Dermis blood vessel endothelial cell (primary cell): ENCODE measurements around the gene ISOC2. TPM values are rescaled to one million over a fixed set of nuclear protein-coding genes. Genes with fewer than 3 reads are reported as not detected.
"Not testable (repeated sequence)": the region's sequence is repeated elsewhere in the genome, so short reads cannot be mapped to it uniquely, and the experiment has no call there.

Experiments
- DNase-seq: peaks from one replicate; pipeline ENCODE4 v3.0.0; 2010
- total RNA-seq: library from RNA; depleted of rRNA; stranded (reverse); fragments of >200 nt; gene quantifications from 2 replicates; pipeline ENCODE4 v1.2.3, GENCODE V29; 2014

ISOC2 gene
- total RNA-seq, 1 donor from 2014 or later: 56.2 TPM

- DNase-seq: no peak
Measured at GRCh38 chr19:55457683-55458457, 3.6 kb downstream of the ISOC2 start.

DNA sequence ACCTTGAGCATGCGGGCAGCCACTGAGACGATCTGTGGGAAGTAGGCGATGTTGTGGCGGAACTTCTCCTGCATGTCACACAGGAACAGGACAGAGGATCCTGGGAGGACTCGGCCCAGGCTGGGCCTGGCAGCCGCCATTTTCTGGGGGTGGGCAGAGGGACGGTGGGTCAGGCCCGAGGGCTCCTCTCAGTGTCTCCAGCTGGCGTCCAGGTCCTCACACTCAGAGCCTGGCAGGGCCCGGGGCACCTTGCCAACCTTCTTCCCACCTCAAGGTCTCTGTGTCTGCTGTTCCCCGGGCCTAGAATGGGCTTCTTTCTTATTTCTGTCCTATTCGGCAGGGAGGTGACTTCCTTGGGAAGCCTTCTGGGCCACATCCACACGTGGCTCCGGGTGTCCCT, 5.1 kb downstream of the ISOC2 start:
- no peak for DNase-seq

- no peak for DNase-seq
Measured at GRCh38 chr19:55455576-55456235, 5.7 kb downstream of the ISOC2 start.

DNA sequence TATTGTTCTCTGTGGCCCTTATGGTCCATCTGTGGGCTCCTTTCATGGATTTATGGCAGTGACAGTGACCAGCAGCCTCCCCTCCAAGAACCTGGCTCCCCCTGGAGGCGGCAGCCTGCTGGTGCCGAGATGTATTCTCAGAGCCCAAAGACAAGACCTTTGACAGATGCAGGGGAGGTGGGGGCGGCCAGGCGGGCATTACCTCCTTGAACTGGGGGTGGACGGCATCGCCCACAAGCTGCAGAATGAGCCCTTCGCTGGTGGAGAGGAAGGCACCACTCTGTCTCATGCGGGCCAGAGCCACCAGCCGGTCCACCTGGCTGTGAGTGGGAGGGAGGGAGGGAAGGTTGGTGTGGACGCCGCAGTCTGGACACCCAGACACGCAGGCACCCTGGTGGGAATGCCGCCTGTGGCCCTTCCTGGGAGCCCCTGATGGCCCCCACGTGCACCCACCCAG, 6.6 kb downstream of the ISOC2 start:
- peak; percentile 70 for DNase-seq

- DNase-seq: no peak
Measured at GRCh38 chr19:55453511-55454260, 7.8 kb downstream of the ISOC2 start.

DNA sequence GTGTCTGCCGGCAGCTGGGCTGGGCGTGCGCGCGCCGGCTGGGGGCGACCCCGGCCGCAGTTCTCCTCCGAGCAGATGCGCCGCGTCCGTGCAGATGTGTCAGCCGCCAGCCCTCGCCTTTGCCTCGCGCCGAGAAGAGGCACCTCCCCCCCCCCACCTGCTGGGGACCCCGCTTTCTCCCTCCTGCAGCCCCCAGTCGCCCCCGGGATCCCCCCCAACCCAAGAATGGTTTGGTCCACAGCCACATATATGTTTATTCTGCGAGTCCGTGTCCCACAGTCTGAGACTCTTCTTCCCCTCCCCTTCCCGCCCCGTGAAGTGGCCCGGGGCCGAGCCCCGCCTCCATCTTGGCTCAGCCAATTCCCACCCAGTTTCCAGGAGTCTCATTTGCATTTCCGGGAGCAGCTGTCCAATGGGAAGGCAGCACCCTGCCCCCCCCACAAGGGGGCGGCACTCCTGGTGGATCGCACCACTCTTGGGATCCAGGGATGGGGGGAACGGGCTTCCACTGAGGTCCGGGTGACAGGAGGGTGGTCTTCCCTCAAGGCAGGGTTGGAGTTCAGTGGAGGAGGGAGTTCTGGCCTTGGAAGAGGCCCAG, 8.6 kb downstream of the ISOC2 start:
- DNase-seq: peak; percentile 62

- no peak for DNase-seq
Measured at GRCh38 chr19:55451965-55452748, 9.3 kb downstream of the ISOC2 start.

DNA sequence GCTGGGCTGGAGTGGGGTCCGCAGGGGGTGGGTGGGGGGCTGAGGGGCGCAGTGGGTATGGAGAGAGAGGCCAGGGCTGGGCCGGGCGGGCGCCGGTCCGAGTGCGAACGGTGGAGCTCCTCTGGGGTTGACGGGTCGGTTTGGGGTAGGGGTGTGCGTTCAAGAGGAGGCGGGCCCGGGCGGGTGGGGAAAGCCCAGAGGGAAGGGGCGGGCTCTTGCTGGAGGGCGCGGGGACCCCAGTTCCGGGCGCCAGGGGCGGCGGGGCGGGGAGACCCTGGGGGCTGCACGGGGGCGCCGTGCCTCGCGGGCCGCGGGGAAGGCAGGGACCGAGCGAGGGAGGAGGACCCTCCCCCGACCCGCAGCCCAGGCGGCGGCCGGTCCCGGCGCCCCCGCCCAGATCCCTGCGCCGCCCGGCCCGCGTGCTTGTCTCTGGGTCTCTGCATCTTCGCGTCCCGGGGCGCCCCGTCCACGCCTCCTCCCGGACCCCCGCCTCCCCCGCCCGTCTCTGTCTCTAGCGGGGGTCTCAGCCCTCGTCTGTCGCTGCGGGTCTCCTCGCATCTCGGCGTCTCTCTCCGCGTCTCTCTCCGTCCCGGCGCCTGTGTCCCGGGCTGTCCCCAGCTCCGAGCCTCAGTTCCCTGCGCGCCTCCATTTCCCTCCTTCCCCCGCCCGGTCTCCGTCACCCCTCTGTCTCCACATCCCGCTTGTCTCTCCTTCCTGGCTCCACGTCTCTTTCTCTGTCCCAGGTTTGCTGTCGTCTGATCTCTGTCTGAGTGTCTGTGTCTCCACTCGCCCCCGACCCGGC, 10.1 kb downstream of the ISOC2 start:
- no peak for DNase-seq

GRCh38 chr19:55449469-55449868, 12.0 kb downstream of the ISOC2 start:
- no peak for DNase-seq

DNA sequence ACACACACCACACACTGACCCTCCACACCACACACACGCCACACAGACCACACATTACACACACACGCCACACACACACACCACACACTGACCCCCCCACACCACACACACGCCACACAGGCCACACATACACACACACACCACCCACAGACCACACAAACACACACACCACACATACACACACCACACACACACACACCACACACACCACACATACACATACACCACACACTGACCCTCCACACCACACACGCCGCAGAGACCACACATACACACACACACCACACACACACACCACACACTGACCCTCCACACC, 13.3 kb downstream of the ISOC2 start:
- DNase-seq: not testable (repeated sequence)

DNA sequence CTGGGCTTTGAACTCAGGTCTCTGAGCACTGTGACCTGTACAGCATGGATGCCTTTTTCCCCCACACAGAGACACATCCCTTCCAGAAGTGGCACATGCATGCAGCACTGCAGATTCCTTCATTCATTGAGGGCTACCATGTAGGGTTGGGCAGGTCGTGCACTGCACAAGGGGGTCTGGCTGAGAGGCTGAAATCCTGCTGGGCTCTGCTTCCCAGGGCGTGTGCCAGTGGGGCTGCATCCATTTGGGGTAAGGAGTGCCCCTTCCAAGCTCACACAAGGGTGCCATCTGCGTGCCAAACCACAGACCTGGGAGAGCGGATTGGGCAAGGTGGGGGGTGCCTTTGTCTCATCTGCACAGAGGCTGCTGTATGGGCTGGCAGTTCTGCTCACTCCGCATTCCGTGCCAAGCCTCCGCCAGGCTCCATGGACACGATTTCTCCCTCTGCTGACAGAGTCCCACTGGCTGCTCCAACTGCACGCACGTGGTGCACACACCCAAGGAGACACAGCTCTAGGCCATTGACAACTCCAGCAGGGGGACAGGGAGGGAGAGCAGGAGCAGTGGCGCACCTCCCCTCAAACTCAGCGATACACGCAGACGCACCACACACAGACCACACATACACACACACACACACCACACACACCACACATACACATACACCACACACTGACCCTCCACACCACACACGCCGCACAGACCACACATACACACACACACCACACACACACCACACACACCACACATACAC, 13.8 kb downstream of the ISOC2 start:
- DNase-seq: peak; percentile 13

DNA sequence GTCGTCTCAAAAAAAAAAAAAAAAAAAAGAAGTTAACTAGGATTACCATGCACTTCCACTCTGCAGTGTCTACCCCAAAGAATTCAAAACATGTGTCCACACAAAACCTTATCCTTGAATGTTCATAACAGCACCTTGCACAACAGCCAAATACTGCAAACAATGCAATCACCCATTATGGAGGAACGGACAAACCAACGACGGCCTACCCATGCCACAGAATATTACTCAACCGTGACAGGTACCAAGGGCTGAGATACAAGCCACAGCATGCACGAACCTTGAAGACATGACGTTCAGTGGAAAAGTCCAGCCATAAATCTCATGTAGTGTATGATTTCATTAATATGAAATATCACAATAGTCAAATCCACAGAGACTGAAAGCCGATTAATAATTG, 15.4 kb downstream of the ISOC2 start:
- no peak for DNase-seq

DNA sequence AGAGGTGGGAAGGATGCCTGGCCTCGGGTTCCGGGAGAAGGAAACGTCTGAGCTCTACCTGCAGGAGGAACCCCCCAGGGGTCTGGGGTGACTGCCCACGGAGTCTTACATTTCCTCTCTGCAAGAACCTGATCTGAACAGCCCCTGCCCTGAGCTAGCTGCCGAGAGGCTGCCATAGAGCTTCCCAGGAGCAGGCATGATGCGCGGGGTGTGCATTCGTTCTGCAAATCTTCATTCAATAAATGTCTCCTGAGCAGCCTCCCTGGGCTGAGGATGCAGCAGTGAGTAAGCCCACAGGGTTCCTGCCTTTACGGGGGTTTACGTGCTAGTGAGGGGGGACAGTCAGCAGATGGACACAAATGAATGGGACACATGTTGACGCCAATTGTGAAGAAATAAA, 16.8 kb downstream of the ISOC2 start:
- no peak for DNase-seq

- DNase-seq: no peak
Measured at GRCh38 chr19:55443824-55444480, 17.5 kb downstream of the ISOC2 start.

DNA sequence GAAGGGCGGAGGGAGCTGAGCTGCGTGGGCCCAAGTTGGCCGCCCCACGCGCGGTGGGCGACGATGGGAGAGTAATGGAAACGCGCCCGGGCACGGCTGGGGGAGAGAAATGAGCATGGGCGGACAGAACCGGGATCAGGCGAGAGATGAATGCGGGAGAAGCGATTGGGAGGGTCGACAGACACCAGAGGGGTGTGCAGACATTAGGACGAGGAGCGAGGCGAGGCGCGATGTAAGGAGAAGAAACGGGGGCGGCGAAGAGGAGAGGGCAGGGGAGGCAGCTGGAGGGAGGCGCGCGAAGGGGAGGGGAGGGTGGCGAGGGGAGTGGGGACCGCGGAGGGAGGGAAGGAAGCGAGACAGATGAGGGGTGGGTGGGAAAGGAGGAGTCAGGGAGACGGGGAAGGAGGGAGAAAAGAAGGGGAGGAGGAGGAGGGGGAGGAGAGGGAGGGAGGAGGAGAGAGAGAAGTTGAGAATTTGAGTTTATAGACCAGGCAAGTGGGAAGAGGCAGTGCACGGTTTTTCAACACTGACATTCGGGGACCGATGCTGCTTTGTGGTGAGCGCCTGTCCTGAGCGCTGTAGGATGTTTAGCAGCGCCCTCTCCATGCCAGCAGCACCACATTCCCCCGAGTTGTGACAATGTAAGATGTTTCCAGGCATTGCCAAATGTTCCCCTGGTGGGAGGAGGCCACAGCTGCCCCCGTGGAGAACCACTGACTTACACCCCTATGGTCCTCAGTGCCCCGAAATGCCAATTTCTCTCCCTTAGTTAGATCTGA, 18.2 kb downstream of the ISOC2 start, which contains the start of gene SHISA7:
Gene SHISA7, minus strand, starts transcription at position 256 of the 779 bp plus-strand sequence. CDS start 437 bp downstream, outside the sequence.
- no peak for DNase-seq

DNA sequence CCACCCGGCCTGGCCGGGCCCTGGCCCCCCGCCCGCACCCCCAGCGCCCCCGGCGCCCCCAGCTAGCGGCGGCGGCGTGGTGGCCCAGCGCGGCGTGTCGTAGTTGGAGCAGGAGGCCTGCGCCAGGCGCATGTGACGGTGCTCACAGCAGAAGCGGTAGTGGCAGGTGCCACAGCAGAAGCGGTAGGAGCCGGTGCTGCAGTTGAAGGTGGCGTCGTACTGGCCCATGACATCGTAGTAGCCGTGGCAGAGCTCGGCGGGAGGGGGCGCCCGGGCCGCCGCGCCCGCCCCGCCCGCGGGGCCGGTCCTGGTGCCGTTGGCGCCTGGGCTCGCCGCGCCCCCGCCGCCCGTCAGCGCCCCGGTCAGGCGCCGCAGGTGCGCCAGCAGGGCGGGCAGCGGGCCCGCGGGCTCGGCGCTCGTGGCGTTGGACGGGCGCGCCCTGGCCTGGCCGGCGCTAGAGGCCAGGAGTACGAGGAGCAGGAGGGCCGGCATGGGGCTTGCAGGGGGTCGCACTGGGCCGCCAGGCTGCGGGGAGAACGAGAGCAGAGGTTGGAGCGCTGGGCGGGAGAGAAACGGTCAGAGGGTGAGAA, 19.0 kb downstream of the ISOC2 start:
- DNase-seq: no peak

GRCh38 chr19:55441692-55442321, 19.6 kb downstream of the ISOC2 start:
- DNase-seq: no peak

- DNase-seq: no peak
Measured at GRCh38 chr19:55441319-55441691, 20.1 kb downstream of the ISOC2 start.
